Amniotic epithelial cell (primary cell): ENCODE data around the gene ACP6.
"Not testable (repeated sequence)": the region's sequence is repeated elsewhere in the genome, so short reads cannot be mapped to it uniquely, and the experiment has no call there.

Source experiments
- DNase-seq: peaks from one replicate; pipeline ENCODE4 v3.0.0-alpha.2; 2010; ENCODE audit warnings: low read depth

Gene ACP6

GRCh38 chr1:147620543-147620942 is 49.8 kb downstream of the ACP6 start:
- DNase-seq, result peak; percentile 22

- no peak for DNase-seq
Measured at GRCh38 chr1:147619741-147620140, 50.6 kb downstream of the ACP6 start.

- DNase-seq, result no peak
Measured at GRCh38 chr1:147618771-147619170, 51.6 kb downstream of the ACP6 start.

GRCh38 chr1:147618077-147618569 is 52.2 kb downstream of the ACP6 start:
- no peak for DNase-seq

GRCh38 chr1:147614966-147615365 is 55.4 kb downstream of the ACP6 start:
- DNase-seq, result not testable (repeated sequence)

- no peak for DNase-seq
Measured at GRCh38 chr1:147613506-147613905, 56.8 kb downstream of the ACP6 start.

- DNase-seq, result no peak
Measured at GRCh38 chr1:147612366-147612765, 58.0 kb downstream of the ACP6 start.

GRCh38 chr1:147611586-147611985 is 58.7 kb downstream of the ACP6 start:
- no peak for DNase-seq

- DNase-seq, result no peak
Measured at GRCh38 chr1:147611021-147611426, 59.3 kb downstream of the ACP6 start.

GRCh38 chr1:147609358-147609757 is 61.0 kb downstream of the ACP6 start:
- DNase-seq, result no peak

GRCh38 chr1:147608596-147608995 is 61.7 kb downstream of the ACP6 start:
- DNase-seq, result no peak

GRCh38 chr1:147605591-147605990 is 64.7 kb downstream of the ACP6 start:
- no peak for DNase-seq

GRCh38 chr1:147603986-147604385 is 66.3 kb downstream of the ACP6 start:
- DNase-seq, result no peak

GRCh38 chr1:147600119-147601111 is 69.9 kb downstream of the ACP6 start:
- DNase-seq, result peak; percentile 62

GRCh38 chr1:147599362-147600118 is 70.8 kb downstream of the ACP6 start:
- DNase-seq, result peak; percentile 93

- DNase-seq, result no peak
Measured at GRCh38 chr1:147598621-147599361, 71.5 kb downstream of the ACP6 start.

GRCh38 chr1:147597010-147597409 is 73.3 kb downstream of the ACP6 start:
- DNase-seq, result no peak
